ENCODE measurements around the gene RAD50.

- TF ChIP-seq POLR2AphosphoS5 (IDR thresholded peaks at IDR 0.05): no peak
- no peak for TF ChIP-seq POLR2A (IDR thresholded peaks at IDR 0.05; ENCODE audit: low read depth)
- TF ChIP-seq CTCF (IDR thresholded peaks at IDR 0.05): no peak
- no peak for TF ChIP-seq EP300 (IDR thresholded peaks at IDR 0.05)
Measured at GRCh38 chr5:132601071-132601728, 44.4 kb downstream of the RAD50 start.

All from esophagus muscularis mucosa (tissue), 4 donors.